ENCODE data around the gene GALNT9.

The GALNT9 gene

GRCh38 chr12:132219323-132219722 is 110.1 kb downstream of the GALNT9 start:
- H3K9ac ChIP-seq (ENCODE audit: low read length), result no peak overlapping the region
- no peak overlapping the region for H3K4me2 ChIP-seq (ENCODE audit: low read length)
- H3K9me3 ChIP-seq (ENCODE audit: insufficient read depth, low read length), result no peaks in the 10 kb centered on the region
- TF ChIP-seq EZH2phosphoT487 (IDR thresholded peaks at IDR 0.05; ENCODE audit: low read depth), result no peak
- TF ChIP-seq CTCF (IDR thresholded peaks at IDR 0.05; ENCODE audit: low read depth, low read length), result no peak
- H2AFZ ChIP-seq (ENCODE audit: low read depth, low read length), result no peak overlapping the region
- no peaks in the 10 kb centered on the region for H4K20me1 ChIP-seq (ENCODE audit: insufficient read depth, low read length)
- no peak overlapping the region for H3K4me3 ChIP-seq (ENCODE audit: low read length)
- H3K36me3 ChIP-seq (replicated peaks; ENCODE audit: low read depth, low read length), result no peaks in the 10 kb centered on the region
- peaks cover 7% of the 10 kb centered on the region; the same call in 1 of the 2 replicates for H3K27me3 ChIP-seq (ENCODE audit: low read depth, low read length)
- no peaks in the 10 kb centered on the region for H3K79me2 ChIP-seq (ENCODE audit: low read length)
- no peaks in the 10 kb centered on the region for H3K4me1 ChIP-seq (ENCODE audit: low read length)
- no peak overlapping the region for H3K27ac ChIP-seq (ENCODE audit: low read length)

GRCh38 chr12:132218915-132219314 is 110.5 kb downstream of the GALNT9 start:
- Histone ChIP-seq H3K27ac (ENCODE audit: low read length) (no peak overlapping the region), H3K79me2 (ENCODE audit: low read length) (no peaks in the 10 kb centered on the region), H4K20me1 (ENCODE audit: insufficient read depth, low read length) (no peaks in the 10 kb centered on the region), H3K27me3 (ENCODE audit: low read depth, low read length) (peaks cover 7% of the 10 kb centered on the region; the same call in 1 of the 2 replicates), H3K4me2 (ENCODE audit: low read length) (no peak overlapping the region), H3K9me3 (ENCODE audit: insufficient read depth, low read length) (no peaks in the 10 kb centered on the region), H3K36me3 (replicated peaks; ENCODE audit: low read depth, low read length) (no peaks in the 10 kb centered on the region), H3K4me3 (ENCODE audit: low read length) (no peak overlapping the region), H3K9ac (ENCODE audit: low read length) (no peak overlapping the region), H3K4me1 (ENCODE audit: low read length) (no peaks in the 10 kb centered on the region), H2AFZ (ENCODE audit: low read depth, low read length) (no peak overlapping the region)
- TF ChIP-seq EZH2phosphoT487 (IDR thresholded peaks at IDR 0.05; ENCODE audit: low read depth) (no peak), CTCF (IDR thresholded peaks at IDR 0.05; ENCODE audit: low read depth, low read length) (peak; percentile 33; the same call in 1 of the 2 replicates)

GRCh38 chr12:132218527-132218875 is 110.9 kb downstream of the GALNT9 start:
- H3K9me3 ChIP-seq (ENCODE audit: insufficient read depth, low read length), result no peaks in the 10 kb centered on the region
- no peak overlapping the region for H2AFZ ChIP-seq (ENCODE audit: low read depth, low read length)
- no peaks in the 10 kb centered on the region for H3K36me3 ChIP-seq (replicated peaks; ENCODE audit: low read depth, low read length)
- H3K4me2 ChIP-seq (ENCODE audit: low read length), result no peak overlapping the region
- H3K4me3 ChIP-seq (ENCODE audit: low read length), result no peak overlapping the region
- peaks cover 7% of the 10 kb centered on the region; the same call in 1 of the 2 replicates for H3K27me3 ChIP-seq (ENCODE audit: low read depth, low read length)
- H3K79me2 ChIP-seq (ENCODE audit: low read length), result no peaks in the 10 kb centered on the region
- H3K27ac ChIP-seq (ENCODE audit: low read length), result no peak overlapping the region
- TF ChIP-seq EZH2phosphoT487 (IDR thresholded peaks at IDR 0.05; ENCODE audit: low read depth) (no peak), CTCF (IDR thresholded peaks at IDR 0.05; ENCODE audit: low read depth, low read length) (no peak)
- no peaks in the 10 kb centered on the region for H3K4me1 ChIP-seq (ENCODE audit: low read length)
- H3K9ac ChIP-seq (ENCODE audit: low read length), result no peak overlapping the region
- H4K20me1 ChIP-seq (ENCODE audit: insufficient read depth, low read length), result no peaks in the 10 kb centered on the region

- Histone ChIP-seq H3K27me3 (ENCODE audit: low read depth, low read length) (peaks cover 7% of the 10 kb centered on the region; the same call in 1 of the 2 replicates), H3K9me3 (ENCODE audit: insufficient read depth, low read length) (no peaks in the 10 kb centered on the region), H3K4me3 (ENCODE audit: low read length) (no peak overlapping the region), H3K9ac (ENCODE audit: low read length) (no peak overlapping the region), H3K4me2 (ENCODE audit: low read length) (no peak overlapping the region), H3K79me2 (ENCODE audit: low read length) (no peaks in the 10 kb centered on the region), H4K20me1 (ENCODE audit: insufficient read depth, low read length) (no peaks in the 10 kb centered on the region), H3K27ac (ENCODE audit: low read length) (no peak overlapping the region), H2AFZ (ENCODE audit: low read depth, low read length) (no peak overlapping the region), H3K4me1 (ENCODE audit: low read length) (no peaks in the 10 kb centered on the region), H3K36me3 (replicated peaks; ENCODE audit: low read depth, low read length) (no peaks in the 10 kb centered on the region)
- TF ChIP-seq CTCF (IDR thresholded peaks at IDR 0.05; ENCODE audit: low read depth, low read length) (no peak), EZH2phosphoT487 (IDR thresholded peaks at IDR 0.05; ENCODE audit: low read depth) (no peak)
Measured at GRCh38 chr12:132217800-132218526, 111.4 kb downstream of the GALNT9 start.

Measured in OCI-LY3 (cell line).